ENCODE measurements around the gene SMG9. TPM values are rescaled to one million over a fixed set of nuclear protein-coding genes. Genes with fewer than 3 reads are reported as not detected.
"Not testable (repeated sequence)": the region's sequence is repeated elsewhere in the genome, so short reads cannot be mapped to it uniquely, and the experiment has no call there.

SMG9 gene
- total RNA-seq, 2 experiments from 2014 or later, result 58.2 to 58.3 TPM

DNA sequence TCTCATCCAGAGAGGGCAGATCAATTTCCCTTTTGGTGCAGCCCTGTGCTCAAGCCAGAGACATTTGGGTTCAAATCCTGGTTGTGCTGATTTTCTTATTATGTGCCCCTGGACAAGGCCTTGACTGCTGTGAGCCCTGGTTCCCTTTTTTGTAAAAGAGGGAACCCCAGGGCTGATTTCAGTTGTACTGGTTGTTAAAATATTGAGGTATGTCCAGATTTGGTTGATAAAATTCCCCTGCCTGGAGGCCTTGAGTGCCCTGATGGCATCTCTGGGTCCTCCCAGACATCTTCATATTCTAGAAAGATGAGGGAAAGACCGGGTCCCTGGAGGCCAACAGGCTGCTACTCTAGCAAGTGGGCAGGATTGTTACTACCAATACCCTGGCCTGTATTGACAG lies 70.4 kb downstream of the SMG9 start:
- H3K4me1 Mint-ChIP-seq (ENCODE audit: low read depth), result peaks cover 3% of the 10 kb centered on the region
- DNase-seq, result no peak
- no peaks in the 10 kb centered on the region for H3K27me3 Mint-ChIP-seq
- H3K27ac Mint-ChIP-seq, result no peak overlapping the region
- ChIA-PET POLR2A (no interaction called here), CTCF (no interaction called here)
- H3K36me3 Mint-ChIP-seq, result no peaks in the 10 kb centered on the region
- no peak overlapping the region for H3K4me3 Mint-ChIP-seq
- intact Hi-C loops (cut with micrococcal nuclease), result no loop called here
- H3K9me3 Mint-ChIP-seq, result no peaks in the 10 kb centered on the region

GRCh38 chr19:43683905-43684304 lies 70.9 kb downstream of the SMG9 start:
- no peak overlapping the region for H3K4me3 Mint-ChIP-seq
- no peak overlapping the region for H3K27ac Mint-ChIP-seq
- no peak for DNase-seq
- no peaks in the 10 kb centered on the region for H3K36me3 Mint-ChIP-seq
- peaks cover 3% of the 10 kb centered on the region for H3K4me1 Mint-ChIP-seq (ENCODE audit: low read depth)
- ChIA-PET CTCF (no interaction called here), POLR2A (no interaction called here)
- H3K27me3 Mint-ChIP-seq, result no peaks in the 10 kb centered on the region
- no peaks in the 10 kb centered on the region for H3K9me3 Mint-ChIP-seq
- intact Hi-C loops (cut with micrococcal nuclease), result no loop called here

DNA sequence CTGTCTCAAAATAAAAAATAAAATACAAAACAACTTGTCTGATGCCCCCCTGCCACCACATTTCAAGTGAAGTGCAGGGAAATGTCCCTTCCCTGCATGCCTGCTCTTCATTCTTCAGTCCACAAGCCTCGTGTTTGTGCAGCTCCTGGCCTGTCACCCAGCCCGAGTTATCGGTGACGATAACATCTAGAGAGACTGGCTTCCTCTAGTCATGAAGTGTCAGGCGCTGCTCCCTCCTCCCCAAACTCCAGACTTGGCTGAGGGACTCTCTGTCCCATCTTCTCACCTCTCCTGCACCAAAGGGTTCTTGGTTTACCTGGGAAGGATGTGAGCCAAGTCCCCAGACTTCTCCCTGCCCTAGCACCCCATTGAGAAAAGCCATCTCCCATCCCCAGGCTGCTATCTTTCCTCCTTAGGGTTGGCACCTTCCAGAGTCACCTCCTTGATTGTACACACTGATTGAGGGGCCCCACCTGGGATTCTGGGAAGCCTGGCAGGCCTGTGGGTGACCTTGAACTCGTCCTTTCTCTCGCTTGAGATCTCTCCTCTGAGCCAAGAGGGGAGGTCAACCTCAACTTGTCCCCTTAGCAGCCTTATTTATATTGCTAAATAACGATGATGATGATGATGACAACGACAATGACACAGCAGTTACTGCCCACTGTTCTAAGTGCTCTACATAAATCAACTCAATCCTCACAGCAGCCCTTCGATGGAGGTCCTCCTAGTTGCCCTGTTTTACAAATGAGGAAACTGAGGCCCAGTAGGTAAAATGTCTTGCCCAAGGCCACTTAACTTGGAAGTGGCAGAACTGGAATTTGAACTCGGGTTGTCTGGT lies 71.7 kb downstream of the SMG9 start:
- no peaks in the 10 kb centered on the region for H3K9me3 Mint-ChIP-seq
- H3K4me3 Mint-ChIP-seq, result no peak overlapping the region
- H3K4me1 Mint-ChIP-seq (ENCODE audit: low read depth), result peaks cover 3% of the 10 kb centered on the region
- intact Hi-C loops (cut with micrococcal nuclease), result no loop called here
- ChIA-PET CTCF (interaction anchor here (0.8 kb wide), 1 partner anchor 15 kb away, joined by 3 read pairs; no protein-coding TSS in a partner anchor), POLR2A (no interaction called here)
- no peak for DNase-seq
- no peak overlapping the region for H3K27ac Mint-ChIP-seq
- no peaks in the 10 kb centered on the region for H3K27me3 Mint-ChIP-seq
- no peaks in the 10 kb centered on the region for H3K36me3 Mint-ChIP-seq

- CTCF ChIA-PET, result interaction anchor here (0.8 kb wide), 1 partner anchor 16 kb away, joined by 3 read pairs; no protein-coding TSS in a partner anchor
- H3K9me3 Mint-ChIP-seq; POLR2A ChIA-PET; DNase-seq; H3K4me3 Mint-ChIP-seq; intact Hi-C loops (cut with micrococcal nuclease); H3K27me3 Mint-ChIP-seq; H3K27ac Mint-ChIP-seq; H3K36me3 Mint-ChIP-seq; H3K4me1 Mint-ChIP-seq (ENCODE audit: low read depth): not testable (repeated sequence)
Measured at GRCh38 chr19:43682269-43682668, 72.5 kb downstream of the SMG9 start.

- H3K27ac Mint-ChIP-seq, result no peak overlapping the region
- no peak for DNase-seq
- ChIA-PET CTCF (no interaction called here), POLR2A (no interaction called here)
- no peak overlapping the region for H3K4me3 Mint-ChIP-seq
- H3K36me3 Mint-ChIP-seq, result no peaks in the 10 kb centered on the region
- intact Hi-C loops (cut with micrococcal nuclease), result no loop called here
- no peaks in the 10 kb centered on the region for H3K27me3 Mint-ChIP-seq
- H3K4me1 Mint-ChIP-seq (ENCODE audit: low read depth), result peaks cover 1% of the 10 kb centered on the region
- H3K9me3 Mint-ChIP-seq, result no peaks in the 10 kb centered on the region
Measured at GRCh38 chr19:43681821-43682220, 72.9 kb downstream of the SMG9 start.

DNA sequence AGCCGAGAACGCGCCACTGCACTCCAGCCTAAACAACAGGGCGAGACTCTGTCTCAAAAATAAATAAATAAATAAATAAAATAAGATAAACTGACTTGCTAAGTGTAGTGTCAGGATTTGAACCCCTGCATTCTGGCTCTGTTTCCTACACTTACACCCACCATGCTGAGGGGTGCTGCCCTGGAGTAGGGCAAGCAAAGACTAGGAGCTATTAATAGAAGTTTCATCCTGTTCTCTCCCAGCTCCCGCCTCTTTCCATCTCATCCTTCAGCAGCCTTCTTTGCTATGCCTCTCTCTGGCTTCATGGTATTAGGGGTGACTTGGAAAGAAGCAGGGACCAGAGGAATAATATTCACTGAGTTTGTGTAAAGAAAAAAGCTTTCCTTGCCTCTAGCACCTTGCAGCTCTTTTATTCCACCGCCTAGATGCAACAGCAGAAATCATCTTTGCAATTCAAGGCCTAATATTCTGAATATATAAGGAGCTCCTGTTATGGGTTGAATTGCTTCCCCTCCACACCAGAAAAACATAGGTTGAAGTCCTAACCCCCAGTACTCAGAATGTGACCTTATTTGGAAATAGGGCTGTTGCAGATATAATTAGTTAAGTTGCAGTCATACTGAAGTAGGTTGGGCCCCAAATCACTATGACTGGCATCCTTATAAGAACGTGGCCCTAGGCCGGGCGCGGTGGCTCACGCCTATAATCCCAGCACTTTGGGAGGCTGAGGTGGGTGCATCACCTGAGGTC lies 76.1 kb downstream of the SMG9 start:
- Mint-ChIP-seq H3K27me3 (no peaks in the 10 kb centered on the region), H3K4me1 (ENCODE audit: low read depth) (peaks cover 11% of the 10 kb centered on the region), H3K4me3 (no peak overlapping the region), H3K36me3 (no peaks in the 10 kb centered on the region), H3K9me3 (no peaks in the 10 kb centered on the region), H3K27ac (no peak overlapping the region)
- ChIA-PET POLR2A (no interaction called here), CTCF (interaction anchor here (0.8 to 1.4 kb wide), 4 partner anchors 10 to 232 kb away, joined by 3 to 7 read pairs (median 3); partner anchors contain the start of gene PLAUR)
- intact Hi-C loops (cut with micrococcal nuclease), result no loop called here
- no peak for DNase-seq

Other genes starting within 250 kb of the SMG9 start
- 100 to 1,000 TPM; 104 to 112 TPM for gene ETHE1, start 227.8 kb downstream of the SMG9 start, total RNA-seq
- 1 to 10 TPM; 3.1 to 3.7 TPM for gene ZNF575, start 221.8 kb downstream of the SMG9 start, total RNA-seq
- 10 to 100 TPM; 42.5 to 43.0 TPM for gene XRCC1, start 179.4 kb downstream of the SMG9 start, total RNA-seq
- gene PINLYP, start 179.2 kb downstream of the SMG9 start, total RNA-seq, result 1 to 10 TPM; 2.2 to 3.7 TPM
- gene IRGQ, start 158.8 kb downstream of the SMG9 start, total RNA-seq, result 10 to 100 TPM; 18.3 to 19.9 TPM
- gene ZNF576, start 158.4 kb downstream of the SMG9 start, total RNA-seq, result 10 to 100 TPM; 12.6 to 14.1 TPM
- under 1 TPM; 0.39 to 0.59 TPM for gene SRRM5, start 142.9 kb downstream of the SMG9 start, total RNA-seq
- gene ZNF428, start 135.3 kb downstream of the SMG9 start, total RNA-seq, result 10 to 100 TPM; 11.7 to 12.5 TPM
- gene CADM4, start 115.1 kb downstream of the SMG9 start, total RNA-seq, result under 1 TPM; 0.39 to 0.57 TPM
- gene PLAUR, start 84.8 kb downstream of the SMG9 start, total RNA-seq, result 10 to 100 TPM; 14.4 to 15.1 TPM
- gene IRGC, start 38.9 kb downstream of the SMG9 start, total RNA-seq, result not detected
- 100 to 1,000 TPM; 120 to 130 TPM for gene KCNN4, start 26.0 kb upstream of the SMG9 start, total RNA-seq
- gene LYPD5, start 47.5 kb upstream of the SMG9 start, total RNA-seq, result 1 to 10 TPM in 1 of 2 experiments, under 1 TPM in 1; 0.62 to 1.2 TPM
- gene ZNF283, start 72.4 kb upstream of the SMG9 start, total RNA-seq, result 1 to 10 TPM; 5.2 to 8.1 TPM
- gene ZNF404, start 129.0 kb upstream of the SMG9 start, total RNA-seq, result 1 to 10 TPM in 1 of 2 experiments, under 1 TPM in 1; 0.61 to 1.4 TPM
- 1 to 10 TPM; 7.7 to 9.6 TPM for gene ZNF45, start 180.3 kb upstream of the SMG9 start, total RNA-seq
- gene ZNF221, start 196.3 kb upstream of the SMG9 start, total RNA-seq, result 1 to 10 TPM in 1 of 2 experiments, under 1 TPM in 1; 0.73 to 1.0 TPM
- 1 to 10 TPM; 2.9 to 4.5 TPM for gene ZNF155, start 229.2 kb upstream of the SMG9 start, total RNA-seq
- gene ZNF230, start 248.0 kb upstream of the SMG9 start, total RNA-seq, result 1 to 10 TPM; 3.8 TPM

All from activated CD4-positive, alpha-beta memory T cell treated with anti-CD3 and anti-CD28 coated beads for 36 hours (primary cell).